Dendritic cell treated with granulocyte-macrophage colony-stimulating factor and Interleukin-4, amounts not matched to agents 40 ng/mL and 50 ng/mL, for 4 days (primary cell): ENCODE measurements around the gene CDK19.
"Not testable (repeated sequence)": the region's sequence is repeated elsewhere in the genome, so short reads cannot be mapped to it uniquely, and the experiment has no call there.

Experiments
- H3K27ac Mint-ChIP-seq: one replicate; pipeline ENCODE4 v1.8.0; 2022; ENCODE audit warnings: mild to moderate bottlenecking, mixed read lengths
- H3K27me3 Mint-ChIP-seq: one replicate; pipeline ENCODE4 v1.8.0; 2022; ENCODE audit warnings: mild to moderate bottlenecking, mixed read lengths
- H3K36me3 Mint-ChIP-seq: one replicate; pipeline ENCODE4 v1.8.0; 2022; ENCODE audit warnings: low read depth, mixed read lengths
- H3K4me1 Mint-ChIP-seq: one replicate; pipeline ENCODE4 v1.8.0; 2022; ENCODE audit warnings: low read depth, mixed read lengths
- H3K4me3 Mint-ChIP-seq: one replicate; pipeline ENCODE4 v1.8.0; 2022; ENCODE audit warnings: mild to moderate bottlenecking, moderate library complexity, mixed read lengths
- H3K9me3 Mint-ChIP-seq: one replicate; pipeline ENCODE4 v1.8.0; 2022; ENCODE audit warnings: mixed read lengths
- intact Hi-C: fragments of 100-400 bp; cut with micrococcal nuclease; formaldehyde crosslinking; loops from one replicate; pipeline ENCODE4 v1.15.0; 2022

CDK19 gene

GRCh38 chr6:110731196-110731595, 84.1 kb downstream of the CDK19 start:
- intact Hi-C loops, result loop anchor here (10.0 kb wide), 1 partner anchor 46 kb away; no protein-coding TSS in a partner anchor

GRCh38 chr6:110728501-110728900, 86.8 kb downstream of the CDK19 start:
- H3K36me3 Mint-ChIP-seq, result peaks cover 22% of the 10 kb centered on the region
- no peak overlapping the region for H3K4me3 Mint-ChIP-seq
- H3K9me3 Mint-ChIP-seq, result no peaks in the 10 kb centered on the region
- intact Hi-C loops, result no loop called here
- no peaks in the 10 kb centered on the region for H3K27me3 Mint-ChIP-seq
- peaks cover 4% of the 10 kb centered on the region for H3K4me1 Mint-ChIP-seq
- no peak overlapping the region for H3K27ac Mint-ChIP-seq

More at GRCh38 chr6:110731196-110731595, 84.1 kb downstream of the CDK19 start:
- Mint-ChIP-seq H3K27me3 (no peaks in the 10 kb centered on the region), H3K9me3 (no peaks in the 10 kb centered on the region), H3K27ac (no peak overlapping the region), H3K36me3 (peaks cover 21% of the 10 kb centered on the region), H3K4me3 (no peak overlapping the region), H3K4me1 (peaks cover 11% of the 10 kb centered on the region)

- Mint-ChIP-seq H3K27me3 (no peaks in the 10 kb centered on the region), H3K4me1 (no peaks in the 10 kb centered on the region), H3K9me3 (no peaks in the 10 kb centered on the region), H3K4me3 (no peak overlapping the region), H3K27ac (no peak overlapping the region), H3K36me3 (peaks cover 33% of the 10 kb centered on the region)
- intact Hi-C loops, result no loop called here
Measured at GRCh38 chr6:110723017-110723416, 92.3 kb downstream of the CDK19 start.

- Mint-ChIP-seq H3K36me3 (peaks cover 32% of the 10 kb centered on the region), H3K27ac (no peak overlapping the region), H3K4me3 (no peak overlapping the region), H3K4me1 (no peaks in the 10 kb centered on the region), H3K9me3 (no peaks in the 10 kb centered on the region), H3K27me3 (no peaks in the 10 kb centered on the region)
- intact Hi-C loops, result no loop called here
Measured at GRCh38 chr6:110720066-110720465, 95.2 kb downstream of the CDK19 start.

- intact Hi-C loops, H3K9me3 Mint-ChIP-seq, H3K27me3 Mint-ChIP-seq, H3K4me1 Mint-ChIP-seq, H3K27ac Mint-ChIP-seq, H3K4me3 Mint-ChIP-seq: not testable (repeated sequence)
- peaks cover 32% of the 10 kb centered on the region for H3K36me3 Mint-ChIP-seq
Measured at GRCh38 chr6:110719601-110720000, 95.7 kb downstream of the CDK19 start.

GRCh38 chr6:110714143-110714542, 101.1 kb downstream of the CDK19 start:
- Mint-ChIP-seq H3K27me3 (no peaks in the 10 kb centered on the region), H3K4me1 (no peaks in the 10 kb centered on the region), H3K4me3 (no peak overlapping the region), H3K36me3 (peaks cover 18% of the 10 kb centered on the region), H3K9me3 (no peaks in the 10 kb centered on the region), H3K27ac (no peak overlapping the region)
- intact Hi-C loops, result no loop called here

- H3K36me3 Mint-ChIP-seq, result peaks cover 6% of the 10 kb centered on the region
Measured at GRCh38 chr6:110712238-110712637, 103.0 kb downstream of the CDK19 start.

GRCh38 chr6:110710115-110710514, 105.2 kb downstream of the CDK19 start:
- no peaks in the 10 kb centered on the region for H3K9me3 Mint-ChIP-seq
- intact Hi-C loops, result no loop called here
- H3K36me3 Mint-ChIP-seq, result peaks cover 6% of the 10 kb centered on the region
- H3K27me3 Mint-ChIP-seq, result no peaks in the 10 kb centered on the region
- H3K27ac Mint-ChIP-seq, result no peak overlapping the region
- peaks cover 20% of the 10 kb centered on the region for H3K4me1 Mint-ChIP-seq
- no peak overlapping the region for H3K4me3 Mint-ChIP-seq

More at GRCh38 chr6:110712238-110712637, 103.0 kb downstream of the CDK19 start:
- H3K4me1 Mint-ChIP-seq, result peaks cover 10% of the 10 kb centered on the region
- intact Hi-C loops, result no loop called here
- no peaks in the 10 kb centered on the region for H3K9me3 Mint-ChIP-seq
- no peak overlapping the region for H3K4me3 Mint-ChIP-seq
- H3K27ac Mint-ChIP-seq, result no peak overlapping the region
- no peaks in the 10 kb centered on the region for H3K27me3 Mint-ChIP-seq

GRCh38 chr6:110708295-110708950, 106.8 kb downstream of the CDK19 start:
- Mint-ChIP-seq H3K36me3 (peaks cover 13% of the 10 kb centered on the region), H3K4me3 (no peak overlapping the region), H3K27me3 (no peaks in the 10 kb centered on the region), H3K9me3 (no peaks in the 10 kb centered on the region), H3K27ac (no peak overlapping the region), H3K4me1 (peaks cover 32% of the 10 kb centered on the region)
- intact Hi-C loops, result loop anchor here (5.0 kb wide), 1 partner anchor 79 kb away; no protein-coding TSS in a partner anchor

- intact Hi-C loops, result loop anchor here (5.0 kb wide), 1 partner anchor 82 kb away; no protein-coding TSS in a partner anchor
- Mint-ChIP-seq H3K4me1 (peaks cover 32% of the 10 kb centered on the region), H3K27ac (no peak overlapping the region), H3K4me3 (no peak overlapping the region), H3K9me3 (no peaks in the 10 kb centered on the region), H3K27me3 (no peaks in the 10 kb centered on the region), H3K36me3 (peaks cover 7% of the 10 kb centered on the region)
Measured at GRCh38 chr6:110705543-110705942, 109.7 kb downstream of the CDK19 start.

GRCh38 chr6:110703906-110704594, 111.2 kb downstream of the CDK19 start:
- Mint-ChIP-seq H3K4me1 (peaks cover 32% of the 10 kb centered on the region), H3K36me3 (peaks cover 9% of the 10 kb centered on the region), H3K9me3 (no peaks in the 10 kb centered on the region), H3K27ac (no peak overlapping the region), H3K27me3 (no peaks in the 10 kb centered on the region), H3K4me3 (no peak overlapping the region)
- intact Hi-C loops, result no loop called here

GRCh38 chr6:110703010-110703905, 112.0 kb downstream of the CDK19 start:
- Mint-ChIP-seq H3K4me3 (no peak overlapping the region), H3K36me3 (peaks cover 12% of the 10 kb centered on the region), H3K4me1 (peaks cover 27% of the 10 kb centered on the region), H3K27ac (no peak overlapping the region), H3K9me3 (no peaks in the 10 kb centered on the region), H3K27me3 (no peaks in the 10 kb centered on the region)
- intact Hi-C loops, result no loop called here

GRCh38 chr6:110699780-110700179, 115.5 kb downstream of the CDK19 start:
- peaks cover 9% of the 10 kb centered on the region for H3K4me1 Mint-ChIP-seq
- H3K9me3 Mint-ChIP-seq, result no peaks in the 10 kb centered on the region
- intact Hi-C loops, result no loop called here
- no peaks in the 10 kb centered on the region for H3K27me3 Mint-ChIP-seq
- no peak overlapping the region for H3K27ac Mint-ChIP-seq
- H3K4me3 Mint-ChIP-seq, result no peak overlapping the region
- peaks cover 20% of the 10 kb centered on the region for H3K36me3 Mint-ChIP-seq

GRCh38 chr6:110693994-110694393, 121.3 kb downstream of the CDK19 start:
- no peaks in the 10 kb centered on the region for H3K9me3 Mint-ChIP-seq
- peaks cover 27% of the 10 kb centered on the region for H3K36me3 Mint-ChIP-seq
- H3K27me3 Mint-ChIP-seq, result no peaks in the 10 kb centered on the region
- intact Hi-C loops, result no loop called here
- no peak overlapping the region for H3K4me3 Mint-ChIP-seq
- H3K27ac Mint-ChIP-seq, result no peak overlapping the region
- H3K4me1 Mint-ChIP-seq, result peaks cover 13% of the 10 kb centered on the region
